Measurements from ENCODE around the gene F11.
"Not testable (repeated sequence)": the region's sequence is repeated elsewhere in the genome, so short reads cannot be mapped to it uniquely, and the experiment has no call there.

The F11 gene

DNA sequence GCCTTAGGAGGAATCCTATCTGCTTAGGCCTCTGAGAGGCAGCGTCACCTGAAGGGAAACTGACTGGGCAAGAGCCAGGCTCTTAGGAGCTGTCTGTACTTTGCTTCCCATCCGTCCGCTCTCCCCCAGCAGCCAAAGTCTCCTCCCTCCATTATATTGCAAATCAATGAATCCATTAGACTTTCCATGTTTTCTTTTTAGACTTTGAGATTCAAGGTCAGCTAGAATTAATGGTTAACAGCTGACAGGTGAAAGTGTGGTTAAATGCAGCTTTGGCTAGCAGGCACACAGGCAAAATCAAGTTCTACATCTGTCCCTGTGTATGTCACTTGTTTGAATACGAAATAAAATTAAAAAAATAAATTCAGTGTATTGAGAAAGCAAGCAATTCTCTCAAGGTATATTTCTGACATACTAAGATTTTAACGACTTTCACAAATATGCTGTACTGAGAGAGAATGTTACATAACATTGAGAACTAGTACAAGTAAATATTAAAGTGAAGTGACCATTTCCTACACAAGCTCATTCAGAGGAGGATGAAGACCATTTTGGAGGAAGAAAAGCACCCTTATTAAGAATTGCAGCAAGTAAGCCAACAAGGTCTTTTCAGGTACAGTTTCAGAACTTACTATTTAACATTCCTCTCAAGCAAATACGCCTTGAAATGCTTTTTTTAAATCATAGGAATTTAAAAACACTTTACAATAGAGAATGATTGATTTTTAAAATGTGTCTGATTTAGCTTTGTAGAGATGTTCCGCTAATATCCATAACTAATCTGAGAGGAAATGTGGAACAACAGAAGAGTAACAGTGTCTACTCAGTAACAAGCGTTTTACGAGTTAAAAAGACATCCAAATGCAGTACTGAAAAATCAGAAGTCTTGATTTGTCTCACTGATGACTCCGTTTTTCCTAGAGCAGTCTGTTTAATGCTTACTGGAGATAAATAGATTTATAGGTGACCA, at the start of gene F11:
F11 (plus strand) TSS at position 507 of the 970 bp plus-strand sequence. CDS start 948 bp downstream, outside the sequence.
- no peak for DNase-seq

DNA sequence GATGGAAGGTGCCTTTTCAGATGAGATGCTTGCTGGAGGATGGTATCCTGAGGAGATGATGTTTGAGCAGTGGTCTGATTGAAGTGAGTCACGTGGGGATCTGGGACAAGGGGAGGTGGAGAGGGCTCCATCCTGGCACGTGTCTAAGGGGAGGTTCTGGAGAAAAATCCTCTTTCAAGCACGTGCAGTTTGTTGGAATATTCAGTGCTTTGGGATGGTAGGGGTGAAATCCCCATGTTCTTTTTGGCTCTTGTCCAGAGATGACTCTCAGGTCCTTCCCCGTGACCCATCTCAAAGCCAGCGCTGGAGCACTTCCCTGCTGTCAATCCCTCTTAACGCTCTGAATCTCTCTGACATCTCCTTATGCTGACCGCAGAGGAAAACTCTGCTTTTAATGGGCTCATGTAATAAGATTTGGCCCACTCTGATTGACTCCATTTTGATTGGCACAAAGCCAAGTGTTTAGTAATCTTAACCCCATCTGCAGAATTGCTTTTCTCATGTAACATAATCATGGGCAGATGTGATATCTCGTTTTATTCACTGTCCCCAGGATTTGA, 49.4 kb upstream of the F11 start:
- no peak for DNase-seq

DNA sequence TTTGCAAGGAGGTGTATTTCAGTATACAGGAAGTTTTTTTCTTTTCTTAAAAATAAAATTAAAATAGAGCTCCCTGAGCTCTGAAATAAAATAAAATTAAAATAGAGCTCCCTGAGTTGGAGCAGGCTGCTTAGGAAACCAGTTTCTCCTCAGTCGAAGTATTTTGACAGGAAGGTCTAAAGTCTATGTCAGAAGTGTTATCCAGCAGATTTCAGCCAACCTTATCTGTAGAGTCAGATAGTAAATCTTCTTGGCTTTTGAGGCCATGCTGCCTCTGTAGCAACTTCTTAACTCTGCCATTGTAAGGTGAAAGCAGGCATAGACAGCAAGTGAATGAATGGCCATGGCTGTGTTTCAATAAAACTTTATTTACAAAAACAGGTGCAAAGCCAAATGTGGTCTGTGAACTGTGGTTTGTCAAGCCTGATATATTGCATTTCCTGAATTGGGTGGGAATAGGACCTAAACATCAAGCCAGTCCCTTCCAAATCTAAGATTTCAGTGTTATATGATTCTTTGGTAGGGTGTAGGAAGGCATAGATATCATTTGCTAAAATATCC, 48.2 kb upstream of the F11 start:
- DNase-seq, result no peak

DNA sequence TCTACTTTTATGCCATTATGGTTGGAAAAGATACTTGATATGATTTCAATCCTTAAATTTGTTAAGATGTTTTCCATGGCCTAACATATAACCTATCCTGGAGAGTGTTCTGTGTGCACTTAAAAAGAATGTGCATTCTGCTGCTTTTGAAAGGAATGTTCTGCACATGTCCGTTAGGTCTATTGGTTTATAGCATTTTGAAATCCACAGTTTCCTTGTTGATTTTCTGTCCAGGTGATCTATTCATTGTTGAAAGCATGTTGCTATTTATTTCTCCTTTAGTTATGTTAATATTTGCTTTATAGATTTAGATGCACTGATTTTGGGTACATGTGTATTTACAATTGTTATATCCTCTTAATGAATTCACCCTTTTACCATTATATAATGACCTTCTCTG, 44.4 kb upstream of the F11 start:
- DNase-seq, result no peak

DNA sequence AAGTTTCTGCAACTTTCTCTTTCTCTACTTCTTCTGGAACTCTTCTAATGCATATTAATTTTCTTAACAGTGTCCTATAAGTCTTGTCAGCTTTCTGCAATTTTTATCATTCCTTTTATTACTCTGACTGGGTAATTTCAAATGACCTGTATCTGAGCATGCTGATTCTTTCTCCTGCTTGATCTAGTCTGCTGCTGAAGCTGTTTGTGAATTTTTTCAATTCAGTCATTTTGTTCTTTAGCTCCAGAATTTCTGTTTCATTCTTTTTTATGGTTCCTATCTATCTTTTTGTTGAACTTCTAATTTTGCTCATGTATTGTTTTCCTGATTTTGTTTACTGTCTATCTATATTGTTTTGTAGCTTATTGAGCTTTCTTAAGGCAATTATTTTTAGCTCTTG, 40.1 kb upstream of the F11 start:
- no peak for DNase-seq

DNA sequence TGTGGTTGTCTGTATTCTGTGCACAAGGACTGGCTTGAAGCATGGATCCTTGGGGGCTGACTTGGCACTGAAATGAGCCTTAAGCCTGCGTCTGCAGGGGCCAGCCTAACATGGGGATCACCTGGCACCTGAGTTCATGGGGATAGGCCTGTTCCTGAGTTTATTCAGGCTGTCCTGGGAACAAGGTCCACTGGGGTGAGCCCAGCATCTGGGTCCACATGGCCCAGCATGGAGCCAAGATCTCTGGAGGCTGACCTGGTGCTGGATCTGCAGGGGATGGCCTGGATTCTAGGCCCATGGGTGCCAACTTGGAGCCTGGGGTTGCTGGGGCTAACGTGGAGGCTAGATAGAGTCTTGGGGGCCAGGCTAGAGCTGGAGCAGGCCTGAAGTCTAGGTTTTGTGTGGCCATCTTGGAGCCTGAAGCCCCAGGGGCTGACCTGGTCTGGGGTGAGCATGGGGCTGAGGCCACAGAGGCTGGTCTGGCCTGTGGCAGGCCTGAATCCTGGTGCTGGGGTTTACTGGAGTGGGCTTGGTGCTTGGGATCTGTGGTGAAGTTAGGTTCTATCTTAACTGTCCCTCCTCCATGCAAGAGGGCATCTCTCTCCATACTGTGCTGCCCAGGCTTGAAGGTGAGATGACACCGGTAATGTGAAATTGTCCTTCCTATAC, 39.3 kb upstream of the F11 start:
- DNase-seq, result no peak

DNA sequence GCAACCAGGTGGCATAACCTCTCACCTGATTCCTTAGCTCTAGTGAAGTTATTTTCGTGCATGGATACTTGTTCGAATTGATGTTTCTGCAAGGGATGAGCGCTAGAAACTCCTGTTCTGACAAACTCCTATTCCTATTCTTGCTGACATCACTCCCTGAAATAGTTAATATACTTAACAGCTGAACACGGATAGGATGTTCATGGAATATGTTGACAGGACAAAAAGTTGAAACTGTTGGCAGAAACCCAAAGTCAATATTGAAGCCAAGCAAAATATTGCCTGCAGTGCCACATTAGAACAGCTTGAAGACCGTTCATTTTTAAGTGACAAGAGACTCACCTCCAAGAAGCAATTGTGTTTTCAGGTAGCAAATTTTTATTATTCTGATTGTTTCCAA, 38.8 kb upstream of the F11 start, which contains the start of gene KLKB1:
KLKB1 (plus strand) TSS at position 287 of the 400 bp plus-strand sequence. CDS start 689 bp downstream, outside the sequence.
- DNase-seq, result no peak

DNA sequence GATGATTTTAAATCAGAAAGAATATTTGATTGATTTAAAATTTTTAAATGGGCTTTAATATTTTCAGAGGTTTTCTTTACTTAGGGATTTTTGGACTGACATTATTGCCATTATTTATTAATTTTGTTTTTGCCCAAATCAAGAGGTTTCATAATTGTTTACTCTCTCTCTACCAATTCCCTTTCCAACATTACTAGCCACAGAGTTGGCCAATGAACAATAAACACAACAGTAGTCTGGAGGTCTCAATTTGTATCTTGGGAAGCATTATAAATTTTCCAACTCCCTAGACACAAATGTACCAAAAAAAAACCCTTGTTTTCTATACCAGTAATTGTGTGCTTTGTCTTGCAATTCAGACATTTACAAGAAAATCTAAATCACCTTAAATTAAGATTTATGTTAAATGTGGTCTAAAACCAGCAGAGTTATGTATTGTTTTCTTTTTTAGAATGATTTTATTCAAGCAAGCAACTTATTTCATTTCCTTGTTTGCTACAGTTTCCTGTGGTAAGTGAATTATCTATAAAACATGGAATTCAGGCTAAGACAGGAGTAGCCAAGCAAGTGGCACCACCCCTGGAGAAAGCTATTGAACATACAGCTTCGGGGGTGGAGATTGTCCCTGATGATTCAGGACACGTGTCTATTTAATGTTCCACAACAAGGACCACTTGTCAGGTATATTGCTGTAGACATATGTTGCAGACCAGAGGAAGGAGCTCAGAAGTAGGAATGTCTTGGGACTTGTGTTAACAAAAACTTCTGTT, 38.1 kb upstream of the F11 start:
- no peak for DNase-seq

DNA sequence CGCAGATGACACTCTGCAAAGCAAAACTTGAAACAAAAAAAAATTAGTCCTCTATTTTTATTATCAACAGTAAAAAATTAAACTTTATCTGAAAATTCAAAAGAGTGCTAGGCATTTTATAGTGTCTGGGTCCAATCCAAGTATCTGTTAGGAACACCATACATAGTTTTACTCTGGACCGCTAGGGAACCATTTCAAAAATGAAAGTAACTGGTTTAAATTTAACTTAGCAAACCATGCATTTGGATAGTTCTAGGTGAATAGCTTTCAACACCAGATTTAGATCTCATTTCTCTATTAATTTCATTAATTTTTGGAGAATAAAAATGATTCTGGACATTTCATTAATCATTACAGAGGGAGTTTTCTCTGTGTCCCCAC, 37.5 kb upstream of the F11 start:
- DNase-seq, result no peak

DNA sequence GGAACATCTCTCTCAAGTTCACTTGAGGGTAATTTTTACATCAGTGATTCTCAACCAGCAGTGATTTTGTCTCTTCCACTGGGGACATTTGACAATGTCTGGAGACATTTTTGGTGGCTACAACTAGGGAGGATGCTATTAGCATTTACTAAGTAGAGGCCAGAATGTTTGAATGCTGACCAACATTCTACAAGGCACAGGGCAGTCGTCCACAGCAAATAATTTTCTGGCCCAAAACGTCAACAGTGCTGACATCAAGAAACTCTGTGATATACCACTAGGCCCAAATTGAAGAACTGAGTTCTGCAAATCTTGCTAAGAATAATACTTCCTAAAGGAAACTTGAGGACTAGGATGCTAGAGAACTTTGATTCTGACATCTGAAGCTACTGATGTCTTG, 31.6 kb upstream of the F11 start:
- no peak for DNase-seq

DNA sequence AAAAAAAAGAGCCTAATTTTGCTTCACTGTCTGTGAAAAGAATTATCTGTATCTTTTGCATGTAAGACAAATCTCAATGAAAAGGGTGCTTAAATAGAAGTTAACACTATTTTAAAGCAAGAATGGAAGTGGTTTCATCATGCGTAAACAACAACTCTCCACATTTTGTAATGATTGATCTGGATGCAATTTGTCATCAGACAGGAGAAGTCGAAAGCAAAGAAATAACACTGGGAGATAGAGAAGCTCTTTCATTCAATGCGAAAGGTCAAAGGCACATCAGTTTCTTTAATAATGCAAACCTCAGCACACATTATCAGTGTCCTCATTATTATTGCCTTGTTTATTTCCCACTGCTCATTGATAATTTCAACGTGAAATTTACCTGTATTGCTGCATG, 29.9 kb upstream of the F11 start:
- no peak for DNase-seq

DNA sequence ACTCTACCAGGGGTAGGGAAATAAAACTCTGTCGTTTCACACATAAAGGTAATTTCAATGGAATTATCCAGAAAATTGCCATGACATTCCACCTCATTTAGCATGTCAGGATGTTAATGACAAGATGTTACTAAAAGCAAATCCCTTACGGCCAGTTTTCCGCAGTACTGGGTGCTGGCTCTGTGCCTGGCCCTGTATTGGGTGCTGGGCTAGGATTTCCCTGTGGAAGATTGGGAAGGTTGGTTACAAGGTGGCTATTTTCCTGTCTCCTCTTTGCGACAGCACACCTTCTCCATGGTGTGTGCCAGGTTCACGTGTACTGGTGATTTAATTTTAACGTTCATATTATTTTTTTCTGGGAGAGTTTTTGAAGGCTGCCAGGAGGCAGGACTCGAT, 25.5 kb upstream of the F11 start:
- no peak for DNase-seq

DNA sequence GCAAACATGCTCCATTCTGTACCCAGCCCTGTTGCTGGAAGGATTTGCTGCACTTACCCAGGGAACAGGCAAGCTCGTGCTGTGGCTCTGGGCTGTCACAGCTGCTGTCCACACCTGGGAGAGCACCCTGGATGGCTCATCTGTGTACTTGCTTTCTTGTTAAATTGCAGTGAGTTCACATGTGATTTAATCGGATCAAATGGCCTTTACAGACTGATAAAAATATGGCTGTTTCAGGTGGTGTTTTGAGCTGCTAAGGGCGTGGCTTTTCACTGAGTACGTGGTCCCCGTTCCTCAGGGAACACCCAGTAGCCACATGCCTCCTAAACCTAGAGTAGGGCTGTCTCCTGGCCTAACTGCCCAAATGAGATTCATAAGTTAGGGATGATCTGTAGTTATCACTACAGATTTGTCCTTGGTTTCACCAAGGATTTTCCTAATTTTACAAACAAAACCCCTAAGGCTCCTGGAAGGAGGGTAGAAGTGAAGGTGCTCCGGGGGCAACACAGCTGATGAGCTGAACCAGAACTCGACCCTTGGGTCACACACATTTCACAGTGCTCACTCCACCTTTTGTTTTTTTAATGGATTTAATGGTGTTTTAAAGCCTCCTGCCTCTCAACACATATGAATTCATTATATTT, 25.0 kb upstream of the F11 start:
- DNase-seq, result no peak

DNA sequence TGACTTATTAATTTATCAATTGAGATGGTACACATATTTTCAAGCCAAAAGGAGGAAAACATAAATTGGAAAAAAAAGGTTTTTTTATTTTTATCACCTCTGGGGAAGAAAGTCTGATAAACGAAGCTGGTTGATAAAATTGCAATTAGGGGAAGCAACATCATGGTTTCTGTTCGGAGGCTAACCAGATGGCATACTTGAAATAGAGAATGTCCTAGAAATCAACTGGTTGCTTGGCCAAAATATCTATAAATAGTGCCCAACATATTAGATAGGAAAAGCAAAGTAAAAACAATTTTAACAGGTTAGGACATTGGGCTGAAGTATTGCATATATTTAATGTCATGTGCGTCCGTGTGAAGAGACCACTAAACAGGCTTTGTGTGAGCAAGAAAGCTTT, 24.4 kb upstream of the F11 start:
- DNase-seq, result no peak

DNA sequence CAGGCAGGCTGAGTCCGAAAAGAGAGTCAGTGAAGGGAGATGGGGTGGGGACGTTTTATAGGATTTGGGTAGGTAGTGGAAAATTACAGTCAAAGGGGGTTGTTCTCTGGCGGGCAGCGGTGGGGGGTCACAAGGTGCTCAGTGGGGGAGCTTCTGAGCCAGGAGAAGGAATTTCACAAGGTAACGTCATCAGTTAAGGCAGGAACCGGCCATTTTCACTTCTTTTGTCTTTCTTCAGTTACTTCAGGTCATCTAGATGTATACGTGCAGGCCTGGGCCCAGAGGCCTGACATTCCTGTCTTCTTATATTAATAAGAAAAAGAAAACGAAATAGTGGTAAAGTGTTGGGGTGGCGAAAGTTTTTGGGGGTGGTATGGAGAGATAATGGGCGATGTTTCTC, 24.0 kb upstream of the F11 start:
- not testable (repeated sequence) for DNase-seq

DNA sequence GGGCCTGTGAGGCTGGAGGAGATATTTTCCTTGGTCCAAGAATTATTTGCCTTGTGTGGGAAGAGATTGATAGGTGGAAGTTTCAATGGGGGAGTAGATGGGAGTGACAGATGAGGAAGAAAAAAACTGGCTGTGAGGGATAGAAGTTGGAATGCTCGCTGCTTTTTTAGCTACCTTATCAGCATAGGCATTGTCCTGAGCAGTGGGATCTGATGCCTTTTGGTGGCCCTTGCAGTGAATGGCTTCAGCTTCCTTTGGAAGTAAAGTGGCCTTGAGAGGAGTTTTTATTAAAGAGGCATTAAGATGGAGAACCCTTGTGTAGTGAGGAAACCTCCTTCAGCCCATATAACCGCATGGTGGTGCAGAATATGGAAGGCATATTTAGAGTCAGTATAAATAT, 22.7 kb upstream of the F11 start:
- DNase-seq, result no peak

DNA sequence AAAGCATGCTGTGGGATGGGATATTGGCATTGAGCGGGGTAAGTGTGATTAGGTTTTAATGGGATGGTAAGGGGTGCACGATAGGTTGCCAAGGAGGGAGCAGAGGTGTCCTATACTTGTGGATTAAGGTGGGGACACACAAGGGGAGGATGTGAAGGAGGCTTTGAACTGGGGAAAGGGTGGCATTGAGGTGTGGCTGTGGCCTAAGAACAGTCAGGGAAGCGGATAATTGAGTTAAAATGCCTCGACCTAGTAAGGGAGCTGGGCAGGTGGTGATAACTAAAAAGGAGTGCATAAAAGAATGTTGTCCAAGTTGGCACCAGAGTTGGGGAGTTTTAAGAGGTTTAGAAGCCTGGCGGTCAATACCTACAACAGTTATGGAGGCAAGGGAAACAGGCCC, 21.2 kb upstream of the F11 start:
- no peak for DNase-seq

DNA sequence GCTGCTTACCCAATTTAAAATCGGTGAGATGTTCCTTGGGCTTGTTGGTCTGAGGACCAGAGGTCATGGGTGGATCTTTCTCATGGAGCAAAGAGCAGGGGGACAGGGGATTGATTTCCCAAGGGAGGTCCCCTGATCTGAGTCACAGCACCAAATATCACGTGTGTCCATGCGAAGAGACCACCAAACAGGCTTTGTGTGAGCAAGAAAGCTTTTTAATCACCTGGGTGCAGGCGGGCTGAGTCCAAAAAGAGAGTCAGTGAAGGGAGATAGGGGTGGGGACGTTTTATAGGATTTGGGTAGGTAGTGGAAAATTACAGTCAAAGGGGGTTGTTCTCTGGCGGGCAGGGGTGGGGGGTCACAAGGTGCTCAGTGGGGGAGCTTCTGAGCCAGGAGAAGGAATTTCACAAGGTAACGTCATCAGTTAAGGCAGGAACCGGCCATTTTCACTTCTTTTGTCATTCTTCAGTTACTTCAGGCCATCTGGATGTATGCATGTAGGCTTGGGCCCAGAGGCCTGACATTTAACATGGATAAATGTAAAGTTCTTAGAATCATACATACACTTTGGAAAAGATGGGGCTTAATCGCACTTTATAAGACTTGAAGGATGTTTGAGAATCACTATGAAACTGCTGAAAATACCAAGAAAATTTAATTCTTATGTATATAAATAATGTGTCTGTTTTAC, 18.8 kb upstream of the F11 start:
- DNase-seq, result not testable (repeated sequence)

DNA sequence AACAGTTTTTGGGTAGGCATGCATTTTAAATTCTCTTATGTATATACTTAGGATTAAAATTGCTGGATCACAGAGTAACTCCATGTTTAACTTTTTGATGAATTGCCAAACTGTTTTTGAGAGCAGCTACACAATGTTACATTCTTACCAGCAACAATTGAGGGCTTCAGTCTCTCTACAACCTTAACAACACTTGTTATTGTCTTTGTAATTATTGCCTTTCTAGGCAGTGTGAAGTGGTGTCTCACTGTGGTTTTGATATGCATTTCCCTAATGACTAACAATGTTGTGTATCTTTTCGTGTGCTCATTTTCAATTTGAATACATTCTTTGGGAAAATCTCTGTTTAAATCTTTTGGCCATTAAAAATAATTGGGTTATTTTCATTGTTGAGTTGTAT, 17.3 kb upstream of the F11 start:
- no peak for DNase-seq

DNA sequence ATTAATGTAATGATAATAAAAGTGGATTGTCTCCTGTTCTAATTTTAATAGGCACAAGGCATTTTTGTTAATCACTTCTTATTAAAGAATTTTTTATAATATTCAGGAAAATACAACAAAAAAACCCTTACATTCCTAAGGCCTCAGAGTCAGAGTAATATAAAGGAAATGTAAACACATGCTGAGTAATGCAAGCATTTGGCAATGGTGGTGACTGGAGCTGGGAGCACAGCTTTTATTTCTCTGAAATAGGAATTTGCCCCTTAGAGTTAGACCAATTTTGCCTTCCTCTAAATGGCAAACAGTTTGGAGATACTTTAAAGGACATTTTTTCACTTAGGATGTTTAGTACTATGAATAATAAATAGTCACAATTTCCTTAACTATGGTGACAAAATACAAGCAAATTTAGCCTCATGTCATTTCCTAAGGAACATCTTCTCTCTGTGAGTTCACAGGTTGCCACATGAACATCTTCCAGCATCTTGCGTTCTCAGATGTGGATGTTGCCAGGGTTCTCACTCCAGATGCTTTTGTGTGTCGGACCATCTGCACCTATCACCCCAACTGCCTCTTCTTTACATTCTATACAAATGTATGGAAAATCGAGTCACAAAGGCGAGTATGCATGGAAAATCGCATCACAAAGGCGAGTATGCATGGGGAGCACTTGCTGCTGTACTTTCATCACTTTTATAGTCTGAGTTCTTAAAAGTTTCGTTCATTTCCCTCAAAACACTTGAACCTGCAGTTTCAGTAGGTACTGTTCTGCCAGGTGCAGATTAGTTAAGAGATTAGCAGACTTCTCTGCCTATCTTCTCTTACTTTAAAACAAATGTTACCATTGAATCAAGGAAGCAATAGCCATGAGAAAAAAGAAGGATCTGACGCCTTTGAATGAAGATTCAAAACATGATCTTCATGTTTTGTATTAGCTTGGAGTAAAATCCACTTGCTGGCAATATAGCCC, 15.9 kb upstream of the F11 start:
- no peak for DNase-seq
